ENCODE measurements around the gene CRYBA4.
"Not testable (repeated sequence)": the region's sequence is repeated elsewhere in the genome, so short reads cannot be mapped to it uniquely, and the experiment has no call there.

The CRYBA4 gene

GRCh38 chr22:26599505-26599904 lies 22.3 kb upstream of the CRYBA4 start:
- Histone ChIP-seq H3K36me3 (ENCODE audit: insufficient read depth, low read length) (no peaks in the 10 kb centered on the region), H3K4me3 (ENCODE audit: low read depth in 1 of 2, low read length in 2 of 2) (no peak overlapping the region), H3K27ac (ENCODE audit: low read depth, low read length) (no peak overlapping the region), H3K9me3 (ENCODE audit: low read length) (no peaks in the 10 kb centered on the region), H3K9ac (ENCODE audit: low read length) (no peak overlapping the region), H3K4me1 (ENCODE audit: insufficient read depth, low read length) (no peaks in the 10 kb centered on the region), H3K27me3 (ENCODE audit: control insufficient read depth in 1 of 2, insufficient read depth in 2 of 2, low read length in 2 of 2) (no peaks in the 10 kb centered on the region)

GRCh38 chr22:26601726-26602125 lies 20.0 kb upstream of the CRYBA4 start:
- Histone ChIP-seq H3K4me1 (ENCODE audit: insufficient read depth, low read length) (no peaks in the 10 kb centered on the region), H3K27ac (ENCODE audit: low read depth, low read length) (no peak overlapping the region), H3K27me3 (ENCODE audit: control insufficient read depth in 1 of 2, insufficient read depth in 2 of 2, low read length in 2 of 2) (no peaks in the 10 kb centered on the region)

GRCh38 chr22:26602127-26602526 lies 19.6 kb upstream of the CRYBA4 start:
- H3K9me3 ChIP-seq (ENCODE audit: low read length), result no peaks in the 10 kb centered on the region
- no peak overlapping the region for H3K9ac ChIP-seq (ENCODE audit: low read length)
- no peaks in the 10 kb centered on the region for H3K4me1 ChIP-seq (ENCODE audit: insufficient read depth, low read length)
- no peak overlapping the region for H3K27ac ChIP-seq (ENCODE audit: low read depth, low read length)
- no peaks in the 10 kb centered on the region for H3K27me3 ChIP-seq (ENCODE audit: control insufficient read depth in 1 of 2, insufficient read depth in 2 of 2, low read length in 2 of 2)
- H3K36me3 ChIP-seq (ENCODE audit: insufficient read depth, low read length), result no peaks in the 10 kb centered on the region
- H3K4me3 ChIP-seq (ENCODE audit: low read depth in 1 of 2, low read length in 2 of 2), result no peak overlapping the region

More at GRCh38 chr22:26601726-26602125, 20.0 kb upstream of the CRYBA4 start:
- H3K4me3 ChIP-seq (ENCODE audit: low read depth in 1 of 2, low read length in 2 of 2), result no peak overlapping the region
- H3K9me3 ChIP-seq (ENCODE audit: low read length), result no peaks in the 10 kb centered on the region
- H3K9ac ChIP-seq (ENCODE audit: low read length), result no peak overlapping the region
- no peaks in the 10 kb centered on the region for H3K36me3 ChIP-seq (ENCODE audit: insufficient read depth, low read length)

GRCh38 chr22:26604368-26604767 lies 17.4 kb upstream of the CRYBA4 start:
- Histone ChIP-seq H3K4me1 (ENCODE audit: insufficient read depth, low read length) (no peaks in the 10 kb centered on the region), H3K4me3 (ENCODE audit: low read depth in 1 of 2, low read length in 2 of 2) (no peak overlapping the region), H3K9me3 (ENCODE audit: low read length) (no peaks in the 10 kb centered on the region), H3K27ac (ENCODE audit: low read depth, low read length) (no peak overlapping the region), H3K9ac (ENCODE audit: low read length) (no peak overlapping the region), H3K36me3 (ENCODE audit: insufficient read depth, low read length) (no peaks in the 10 kb centered on the region), H3K27me3 (ENCODE audit: control insufficient read depth in 1 of 2, insufficient read depth in 2 of 2, low read length in 2 of 2) (no peaks in the 10 kb centered on the region)

GRCh38 chr22:26606611-26607010 lies 15.2 kb upstream of the CRYBA4 start:
- Histone ChIP-seq H3K4me1 (ENCODE audit: insufficient read depth, low read length) (no peaks in the 10 kb centered on the region), H3K9ac (ENCODE audit: low read length) (no peak overlapping the region), H3K27ac (ENCODE audit: low read depth, low read length) (no peak overlapping the region), H3K9me3 (ENCODE audit: low read length) (no peaks in the 10 kb centered on the region), H3K4me3 (ENCODE audit: low read depth in 1 of 2, low read length in 2 of 2) (no peak overlapping the region), H3K27me3 (ENCODE audit: control insufficient read depth in 1 of 2, insufficient read depth in 2 of 2, low read length in 2 of 2) (no peaks in the 10 kb centered on the region), H3K36me3 (ENCODE audit: insufficient read depth, low read length) (no peaks in the 10 kb centered on the region)

GRCh38 chr22:26608129-26608528 lies 13.6 kb upstream of the CRYBA4 start:
- Histone ChIP-seq H3K36me3 (ENCODE audit: insufficient read depth, low read length) (no peaks in the 10 kb centered on the region), H3K27me3 (ENCODE audit: control insufficient read depth in 1 of 2, insufficient read depth in 2 of 2, low read length in 2 of 2) (peaks cover 4 to 5% of the 10 kb centered on the region in 2 donors), H3K4me1 (ENCODE audit: insufficient read depth, low read length) (no peaks in the 10 kb centered on the region), H3K4me3 (ENCODE audit: low read depth in 1 of 2, low read length in 2 of 2) (no peak overlapping the region), H3K9ac (ENCODE audit: low read length) (no peak overlapping the region), H3K27ac (ENCODE audit: low read depth, low read length) (no peak overlapping the region), H3K9me3 (ENCODE audit: low read length) (no peaks in the 10 kb centered on the region)

- Histone ChIP-seq H3K27ac (ENCODE audit: low read depth, low read length) (no peak overlapping the region), H3K4me1 (ENCODE audit: insufficient read depth, low read length) (no peaks in the 10 kb centered on the region)
Observed at GRCh38 chr22:26609287-26609686, 12.5 kb upstream of the CRYBA4 start.

GRCh38 chr22:26610072-26610958 lies 11.4 kb upstream of the CRYBA4 start:
- Histone ChIP-seq H3K4me3 (ENCODE audit: low read depth in 1 of 2, low read length in 2 of 2) (no peak overlapping the region), H3K27ac (ENCODE audit: low read depth, low read length) (no peak overlapping the region), H3K27me3 (ENCODE audit: control insufficient read depth in 1 of 2, insufficient read depth in 2 of 2, low read length in 2 of 2) (peaks cover 4 to 10% of the 10 kb centered on the region in 2 donors), H3K9me3 (ENCODE audit: low read length) (no peaks in the 10 kb centered on the region), H3K4me1 (ENCODE audit: insufficient read depth, low read length) (no peaks in the 10 kb centered on the region), H3K9ac (ENCODE audit: low read length) (no peak overlapping the region), H3K36me3 (ENCODE audit: insufficient read depth, low read length) (no peaks in the 10 kb centered on the region)

More at GRCh38 chr22:26609287-26609686, 12.5 kb upstream of the CRYBA4 start:
- peaks cover 4 to 5% of the 10 kb centered on the region in 2 donors for H3K27me3 ChIP-seq (ENCODE audit: control insufficient read depth in 1 of 2, insufficient read depth in 2 of 2, low read length in 2 of 2)
- no peaks in the 10 kb centered on the region for H3K9me3 ChIP-seq (ENCODE audit: low read length)
- no peak overlapping the region for H3K4me3 ChIP-seq (ENCODE audit: low read depth in 1 of 2, low read length in 2 of 2)
- no peaks in the 10 kb centered on the region for H3K36me3 ChIP-seq (ENCODE audit: insufficient read depth, low read length)
- H3K9ac ChIP-seq (ENCODE audit: low read length), result no peak overlapping the region

- H3K27ac ChIP-seq (ENCODE audit: low read depth, low read length), result no peak overlapping the region
- no peak overlapping the region for H3K9ac ChIP-seq (ENCODE audit: low read length)
- H3K36me3 ChIP-seq (ENCODE audit: insufficient read depth, low read length), result no peaks in the 10 kb centered on the region
- peaks cover 4 to 10% of the 10 kb centered on the region in 2 donors for H3K27me3 ChIP-seq (ENCODE audit: control insufficient read depth in 1 of 2, insufficient read depth in 2 of 2, low read length in 2 of 2)
- no peaks in the 10 kb centered on the region for H3K4me1 ChIP-seq (ENCODE audit: insufficient read depth, low read length)
- H3K4me3 ChIP-seq (ENCODE audit: low read depth in 1 of 2, low read length in 2 of 2), result no peak overlapping the region
- no peaks in the 10 kb centered on the region for H3K9me3 ChIP-seq (ENCODE audit: low read length)
Observed at GRCh38 chr22:26610996-26611395, 10.8 kb upstream of the CRYBA4 start.

- H3K9me3 ChIP-seq (ENCODE audit: low read length), result no peaks in the 10 kb centered on the region
- H3K27me3 ChIP-seq (ENCODE audit: control insufficient read depth in 1 of 2, insufficient read depth in 2 of 2, low read length in 2 of 2), result peaks cover 4 to 10% of the 10 kb centered on the region in 2 donors
- H3K36me3 ChIP-seq (ENCODE audit: insufficient read depth, low read length), result no peaks in the 10 kb centered on the region
- H3K9ac ChIP-seq (ENCODE audit: low read length), result no peak overlapping the region
- no peak overlapping the region for H3K4me3 ChIP-seq (ENCODE audit: low read depth in 1 of 2, low read length in 2 of 2)
- no peaks in the 10 kb centered on the region for H3K4me1 ChIP-seq (ENCODE audit: insufficient read depth, low read length)
- H3K27ac ChIP-seq (ENCODE audit: low read depth, low read length), result no peak overlapping the region
Observed at GRCh38 chr22:26612652-26613051, 9.1 kb upstream of the CRYBA4 start.

GRCh38 chr22:26613753-26614152 lies 8.0 kb upstream of the CRYBA4 start:
- H3K4me1 ChIP-seq (ENCODE audit: insufficient read depth, low read length); H3K9me3 ChIP-seq (ENCODE audit: low read length); H3K9ac ChIP-seq (ENCODE audit: low read length); H3K36me3 ChIP-seq (ENCODE audit: insufficient read depth, low read length); H3K4me3 ChIP-seq (ENCODE audit: low read depth in 1 of 2, low read length in 2 of 2); H3K27ac ChIP-seq (ENCODE audit: low read depth, low read length): not testable (repeated sequence)
- H3K27me3 ChIP-seq (ENCODE audit: control insufficient read depth in 1 of 2, insufficient read depth in 2 of 2, low read length in 2 of 2), result peaks cover 4 to 10% of the 10 kb centered on the region in 2 donors

GRCh38 chr22:26614322-26614721 lies 7.4 kb upstream of the CRYBA4 start:
- Histone ChIP-seq H3K27me3 (ENCODE audit: control insufficient read depth in 1 of 2, insufficient read depth in 2 of 2, low read length in 2 of 2) (peaks cover 4 to 12% of the 10 kb centered on the region in 2 donors), H3K27ac (ENCODE audit: low read depth, low read length) (no peak overlapping the region), H3K4me3 (ENCODE audit: low read depth in 1 of 2, low read length in 2 of 2) (no peak overlapping the region), H3K4me1 (ENCODE audit: insufficient read depth, low read length) (no peaks in the 10 kb centered on the region), H3K9me3 (ENCODE audit: low read length) (no peaks in the 10 kb centered on the region), H3K9ac (ENCODE audit: low read length) (no peak overlapping the region), H3K36me3 (ENCODE audit: insufficient read depth, low read length) (no peaks in the 10 kb centered on the region)
